ENCODE data around the gene MED29.

MED29 gene

GRCh38 chr19:39398297-39398864 lies 7.2 kb downstream of the MED29 start:
- DNase-seq (ENCODE audit: low read depth), result no peak

- DNase-seq (ENCODE audit: low read depth), result no peak
These were observed 8.5 kb downstream of the MED29 start for GRCh38 chr19:39399668-39400050.

- no peak for DNase-seq (ENCODE audit: low read depth)
These were observed 8.9 kb downstream of the MED29 start for GRCh38 chr19:39400061-39400460.

- no peak for DNase-seq (ENCODE audit: low read depth)
These were observed 9.9 kb downstream of the MED29 start for GRCh38 chr19:39401070-39401548.

GRCh38 chr19:39401549-39402345 lies 10.6 kb downstream of the MED29 start:
- DNase-seq (ENCODE audit: low read depth), result peak; percentile 96

- DNase-seq (ENCODE audit: low read depth), result peak; percentile 85
These were observed 11.4 kb downstream of the MED29 start for GRCh38 chr19:39402346-39403300.

GRCh38 chr19:39403331-39404312 lies 12.4 kb downstream of the MED29 start:
- DNase-seq (ENCODE audit: low read depth), result peak; percentile 100

GRCh38 chr19:39405261-39405957 lies 14.2 kb downstream of the MED29 start:
- no peak for DNase-seq (ENCODE audit: low read depth)

GRCh38 chr19:39405958-39406655 lies 14.9 kb downstream of the MED29 start:
- peak; percentile 85 for DNase-seq (ENCODE audit: low read depth)

- peak; percentile 80 for DNase-seq (ENCODE audit: low read depth)
These were observed 15.7 kb downstream of the MED29 start, which contains the start of gene ZFP36 for GRCh38 chr19:39406656-39407409. Gene ZFP36, plus strand, starts transcription at chr19:39406847. Its CDS starts 58 bp downstream, at chr19:39406905.

GRCh38 chr19:39407410-39407659 lies 16.2 kb downstream of the MED29 start:
- no peak for DNase-seq (ENCODE audit: low read depth)

GRCh38 chr19:39407660-39408391 lies 16.6 kb downstream of the MED29 start:
- DNase-seq (ENCODE audit: low read depth), result peak; percentile 49

GRCh38 chr19:39408392-39409207 lies 17.4 kb downstream of the MED29 start:
- DNase-seq (ENCODE audit: low read depth), result no peak

GRCh38 chr19:39409208-39410016 lies 18.2 kb downstream of the MED29 start:
- peak; percentile 89 for DNase-seq (ENCODE audit: low read depth)

- peak; percentile 70 for DNase-seq (ENCODE audit: low read depth)
These were observed 19.0 kb downstream of the MED29 start for GRCh38 chr19:39410017-39410830.

- no peak for DNase-seq (ENCODE audit: low read depth)
These were observed 19.6 kb downstream of the MED29 start for GRCh38 chr19:39410831-39411080.
